K562 (cell line): ENCODE data around the gene FCHO1. TPM values are rescaled to one million over a fixed set of nuclear protein-coding genes. Genes with fewer than 3 reads are reported as not detected.
A peak's percentile ranks its signal among the peaks of the same experiment; 100 is the strongest.

ENCODE experiments used
- CCAR2 ChIP-seq: fragments of 200-400 bp; formaldehyde crosslinking; IDR thresholded peaks from 2 replicates; pipeline ENCODE4 v1.6.1; 2017; ENCODE audit warnings: mild to moderate bottlenecking, low read depth, low read length
- CEBPB ChIP-seq: fragments of 450-650 bp; IDR thresholded peaks from 2 replicates; pipeline ENCODE4 v1.6.1; 2016; ENCODE audit warnings: missing genetic modification characterization, missing compliant biosample characterization
- CREM ChIP-seq: IDR thresholded peaks from 2 replicates; pipeline ENCODE4 v1.6.1; 2014; ENCODE audit warnings: antibody characterized with exemption, low read depth
- GATAD2A ChIP-seq: fragments of 450-650 bp; IDR thresholded peaks from 2 replicates; pipeline ENCODE4 v1.6.1; 2017
- ILF3 ChIP-seq: fragments of 450-650 bp; IDR thresholded peaks from 2 replicates; pipeline ENCODE4 v1.6.1; 2018; ENCODE audit warnings: antibody characterized with exemption, mild to moderate bottlenecking, moderate library complexity, borderline replicate concordance
- KHSRP ChIP-seq: fragments of 450-650 bp; IDR thresholded peaks from 2 replicates; pipeline ENCODE4 v1.6.1; 2017
- MBD2 ChIP-seq: sonication (generic); IDR thresholded peaks from 2 replicates; pipeline ENCODE4 v1.6.1; 2016; ENCODE audit warnings: low read depth, borderline replicate concordance
- MECOM ChIP-seq: fragments of 250-450 bp; sonication (Bioruptor Pico); IDR thresholded peaks from 2 replicates; pipeline ENCODE4 v1.8.0; 2022; ENCODE audit warnings: inconsistent platforms
- MXI1 ChIP-seq: IDR thresholded peaks from 2 replicates; pipeline ENCODE4 v1.6.1; 2011; ENCODE audit warnings: low read depth, mild to moderate bottlenecking, improper control_type of control experiment, low read length
- TCF7 ChIP-seq: sonication (generic); IDR thresholded peaks from 2 replicates; pipeline ENCODE4 v1.6.1; 2016; ENCODE audit warnings: antibody characterized with exemption, borderline replicate concordance
- TRIM25 ChIP-seq: fragments of 450-650 bp; IDR thresholded peaks from 2 replicates; pipeline ENCODE4 v1.7.0; 2016; ENCODE audit warnings: borderline replicate concordance
- TRIM28 ChIP-seq: fragments of 450-650 bp; IDR thresholded peaks from 2 replicates; pipeline ENCODE4 v1.6.1; 2017
- ZBTB5 ChIP-seq: fragments of 450-650 bp; IDR thresholded peaks from 2 replicates; pipeline ENCODE4 v1.6.1; 2017; ENCODE audit warnings: antibody characterized with exemption
- ZNF232 ChIP-seq: sonication (generic); formaldehyde crosslinking; IDR thresholded peaks from 2 replicates; pipeline ENCODE4 v1.8.0; 2022; ENCODE audit warnings: mild to moderate bottlenecking, missing genetic modification reagents
- ZNF282 ChIP-seq: sonication (generic); formaldehyde crosslinking; IDR thresholded peaks from 2 replicates; pipeline ENCODE4 v1.8.1; 2023; ENCODE audit warnings: missing genetic modification reagents
- polyA plus RNA-seq, 8 experiments: library from polyadenylated mRNA; depleted of rRNA in 4 of 8; stranded (reverse) in 5 of 8; unstranded in 3 of 8; fragments of >200 nt; fragmentation: Nextera tagmentation in 2 of 8; fragmentation: Illumina TruSeq in 1 of 8; extraction: Ambion mirVana in 2 of 8; extraction: Trizol in 1 of 8; gene quantifications; 2 replicates each; pipeline versions ENCODE4 v1.2.1 to v1.2.3, GENCODE V29; 2011 to 2014; ENCODE audit warnings: inconsistent platforms in 1 of 8, missing spikeins in 1 of 8
- total RNA-seq, 7 experiments: library from RNA; depleted of rRNA in 6 of 7; stranded (reverse); fragments of >200 nt in 6 of 7; fragmentation: Illumina TruSeq in 2 of 7; extraction: Trizol in 2 of 7; gene quantifications; 2 replicates each; pipeline versions ENCODE4 v1.2.1 to v1.2.3, GENCODE V29; 2011 to 2021; ENCODE audit warnings: low replicate concordance in 1 of 7
- TF ChIP-seq, protein P1 (sequence below): fragments of 250-450 bp; sonication (Bioruptor Pico); IDR thresholded peaks from 2 replicates; pipeline ENCODE4 v1.5.0; 2022; ENCODE audit warnings: mild to moderate bottlenecking
- TF ChIP-seq, protein P2 (sequence below): IDR thresholded peaks from 2 replicates; pipeline ENCODE4 v1.6.1; 2016; ENCODE audit warnings: missing genetic modification characterization, missing compliant biosample characterization
- TF ChIP-seq, protein P3 (sequence below): fragments of 450-650 bp; conservative IDR thresholded peaks from 2 replicates; pipeline ENCODE4 v1.6.1; 2016; ENCODE audit warnings: missing genetic modification characterization, low read depth, mild to moderate bottlenecking, missing compliant biosample characterization, moderate library complexity
- TF ChIP-seq, protein P4 (sequence below): sonication (generic); formaldehyde crosslinking; IDR thresholded peaks from 2 replicates; pipeline ENCODE4 v1.8.0; 2022; ENCODE audit warnings: mild to moderate bottlenecking, missing genetic modification reagents

Gene FCHO1
- total and polyA plus RNA-seq, 9 of the 15 experiments (the other 6 are each of a cell fraction or from before 2014, with no cell fraction given) = 0.21 to 58.9 (median 18.3) TPM

DNA sequence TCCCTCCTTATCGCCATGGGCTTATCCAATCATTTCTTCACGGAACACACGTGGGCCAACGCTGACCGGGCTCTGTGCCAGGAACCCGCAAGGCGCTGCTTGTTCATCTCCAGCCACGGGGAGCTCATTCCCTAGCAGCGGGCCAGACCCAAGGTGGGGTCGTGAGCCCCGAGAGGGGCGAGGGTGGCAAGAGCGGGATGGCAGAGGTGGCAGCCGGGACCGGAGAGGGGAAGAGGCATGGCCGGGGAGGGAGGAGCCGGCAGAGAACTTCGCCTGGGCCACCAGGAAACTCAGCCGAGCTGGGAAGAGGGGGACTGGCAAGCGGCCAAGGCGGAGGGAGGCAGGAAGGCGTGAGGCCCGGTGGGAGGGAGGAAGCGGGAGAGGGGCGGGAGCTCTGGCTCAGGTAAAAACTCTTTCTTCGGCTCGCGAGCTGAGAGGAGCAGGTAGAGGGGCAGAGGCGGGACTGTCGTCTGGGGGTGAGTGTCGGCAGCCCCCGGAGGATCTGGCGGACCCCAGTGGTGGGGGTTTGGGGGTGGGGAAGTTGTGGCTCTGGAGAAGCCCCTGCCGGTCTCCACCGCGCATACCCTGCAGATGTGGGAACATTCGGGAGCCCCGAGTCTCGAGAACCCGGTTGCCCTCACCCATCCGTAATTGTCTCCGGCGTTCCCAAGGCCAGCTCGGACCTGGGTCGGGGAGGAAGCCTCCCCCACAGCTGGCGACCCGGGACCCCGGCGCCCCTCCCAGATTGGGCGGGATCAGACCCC is 43.6 kb downstream of the FCHO1 start, which contains the start of gene B3GNT3 (continued):
- TF ChIP-seq, protein P1, sequence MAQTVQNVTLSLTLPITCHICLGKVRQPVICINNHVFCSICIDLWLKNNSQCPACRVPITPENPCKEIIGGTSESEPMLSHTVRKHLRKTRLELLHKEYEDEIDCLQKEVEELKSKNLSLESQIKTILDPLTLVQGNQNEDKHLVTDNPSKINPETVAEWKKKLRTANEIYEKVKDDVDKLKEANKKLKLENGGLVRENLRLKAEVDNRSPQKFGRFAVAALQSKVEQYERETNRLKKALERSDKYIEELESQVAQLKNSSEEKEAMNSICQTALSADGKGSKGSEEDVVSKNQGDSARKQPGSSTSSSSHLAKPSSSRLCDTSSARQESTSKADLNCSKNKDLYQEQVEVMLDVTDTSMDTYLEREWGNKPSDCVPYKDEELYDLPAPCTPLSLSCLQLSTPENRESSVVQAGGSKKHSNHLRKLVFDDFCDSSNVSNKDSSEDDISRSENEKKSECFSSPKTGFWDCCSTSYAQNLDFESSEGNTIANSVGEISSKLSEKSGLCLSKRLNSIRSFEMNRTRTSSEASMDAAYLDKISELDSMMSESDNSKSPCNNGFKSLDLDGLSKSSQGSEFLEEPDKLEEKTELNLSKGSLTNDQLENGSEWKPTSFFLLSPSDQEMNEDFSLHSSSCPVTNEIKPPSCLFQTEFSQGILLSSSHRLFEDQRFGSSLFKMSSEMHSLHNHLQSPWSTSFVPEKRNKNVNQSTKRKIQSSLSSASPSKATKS (CRISPR knock-in tag) = no peak
- no peak for TF ChIP-seq ZNF282 (CRISPR knock-in tag)
- no peak for TF ChIP-seq CREM
- TF ChIP-seq, protein P2, sequence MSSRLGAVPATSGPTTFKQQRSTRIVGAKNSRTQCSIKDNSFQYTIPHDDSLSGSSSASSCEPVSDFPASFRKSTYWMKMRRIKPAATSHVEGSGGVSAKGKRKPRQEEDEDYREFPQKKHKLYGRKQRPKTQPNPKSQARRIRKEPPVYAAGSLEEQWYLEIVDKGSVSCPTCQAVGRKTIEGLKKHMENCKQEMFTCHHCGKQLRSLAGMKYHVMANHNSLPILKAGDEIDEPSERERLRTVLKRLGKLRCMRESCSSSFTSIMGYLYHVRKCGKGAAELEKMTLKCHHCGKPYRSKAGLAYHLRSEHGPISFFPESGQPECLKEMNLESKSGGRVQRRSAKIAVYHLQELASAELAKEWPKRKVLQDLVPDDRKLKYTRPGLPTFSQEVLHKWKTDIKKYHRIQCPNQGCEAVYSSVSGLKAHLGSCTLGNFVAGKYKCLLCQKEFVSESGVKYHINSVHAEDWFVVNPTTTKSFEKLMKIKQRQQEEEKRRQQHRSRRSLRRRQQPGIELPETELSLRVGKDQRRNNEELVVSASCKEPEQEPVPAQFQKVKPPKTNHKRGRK (tag) = no peak
- TF ChIP-seq CEBPB (tag) = no peak
- TF ChIP-seq ZBTB5 = no peak
- TF ChIP-seq MBD2 = no peak
- TF ChIP-seq ILF3 = no peak
- TF ChIP-seq TRIM25 = no peak
- TF ChIP-seq TRIM28 = no peak
- no peak for TF ChIP-seq KHSRP
- 0 out of 2 replicates have a peak, but pooled peaks have one; percentile 26 for TF ChIP-seq GATAD2A
- TF ChIP-seq CCAR2 = no peak
- TF ChIP-seq TCF7 = no peak
- TF ChIP-seq ZNF232 (CRISPR knock-in tag) = no peak
- TF ChIP-seq, protein P3, sequence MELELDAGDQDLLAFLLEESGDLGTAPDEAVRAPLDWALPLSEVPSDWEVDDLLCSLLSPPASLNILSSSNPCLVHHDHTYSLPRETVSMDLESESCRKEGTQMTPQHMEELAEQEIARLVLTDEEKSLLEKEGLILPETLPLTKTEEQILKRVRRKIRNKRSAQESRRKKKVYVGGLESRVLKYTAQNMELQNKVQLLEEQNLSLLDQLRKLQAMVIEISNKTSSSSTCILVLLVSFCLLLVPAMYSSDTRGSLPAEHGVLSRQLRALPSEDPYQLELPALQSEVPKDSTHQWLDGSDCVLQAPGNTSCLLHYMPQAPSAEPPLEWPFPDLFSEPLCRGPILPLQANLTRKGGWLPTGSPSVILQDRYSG = no peak
- TF ChIP-seq, protein P4, sequence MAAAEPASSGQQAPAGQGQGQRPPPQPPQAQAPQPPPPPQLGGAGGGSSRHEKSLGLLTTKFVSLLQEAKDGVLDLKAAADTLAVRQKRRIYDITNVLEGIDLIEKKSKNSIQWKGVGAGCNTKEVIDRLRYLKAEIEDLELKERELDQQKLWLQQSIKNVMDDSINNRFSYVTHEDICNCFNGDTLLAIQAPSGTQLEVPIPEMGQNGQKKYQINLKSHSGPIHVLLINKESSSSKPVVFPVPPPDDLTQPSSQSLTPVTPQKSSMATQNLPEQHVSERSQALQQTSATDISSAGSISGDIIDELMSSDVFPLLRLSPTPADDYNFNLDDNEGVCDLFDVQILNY = no peak
- no peak for TF ChIP-seq MECOM (CRISPR knock-in tag)
- no peak for TF ChIP-seq MXI1
